ENCODE measurements around the gene PSME3.

Gene PSME3

GRCh38 chr17:42832934-42833766 is at the start of gene PSME3:
PSME3 (plus strand) TSS chr17:42833397; CDS start chr17:42833632, 235 bp downstream.
- in situ Hi-C loops (cut with MboI; ENCODE audit: low sequenced_read_pairs) = loop anchor here (5.0 kb wide), 1 partner anchor 94 kb away; no protein-coding TSS in a partner anchor

- in situ Hi-C loops (cut with MboI; ENCODE audit: low sequenced_read_pairs) = no loop called here
Measured at GRCh38 chr17:42783791-42784138, 49.4 kb upstream of the PSME3 start.

DNA sequence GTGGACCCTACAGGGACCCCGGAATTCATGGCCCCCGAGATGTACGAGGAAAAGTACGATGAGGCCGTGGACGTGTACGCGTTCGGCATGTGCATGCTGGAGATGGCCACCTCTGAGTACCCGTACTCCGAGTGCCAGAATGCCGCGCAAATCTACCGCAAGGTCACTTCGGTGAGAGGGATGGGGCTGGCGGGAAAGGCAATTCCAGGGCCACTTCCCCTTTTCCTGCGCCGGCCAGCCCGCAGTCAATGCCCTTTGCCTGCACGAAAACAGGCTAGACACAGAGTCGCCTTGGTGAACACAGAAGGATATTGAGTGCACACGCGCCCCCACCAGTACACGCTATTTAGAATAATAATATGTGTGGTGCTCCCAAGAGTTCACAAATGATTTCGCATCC is 48.8 kb upstream of the PSME3 start:
- in situ Hi-C loops (cut with MboI; ENCODE audit: low sequenced_read_pairs) = no loop called here

DNA sequence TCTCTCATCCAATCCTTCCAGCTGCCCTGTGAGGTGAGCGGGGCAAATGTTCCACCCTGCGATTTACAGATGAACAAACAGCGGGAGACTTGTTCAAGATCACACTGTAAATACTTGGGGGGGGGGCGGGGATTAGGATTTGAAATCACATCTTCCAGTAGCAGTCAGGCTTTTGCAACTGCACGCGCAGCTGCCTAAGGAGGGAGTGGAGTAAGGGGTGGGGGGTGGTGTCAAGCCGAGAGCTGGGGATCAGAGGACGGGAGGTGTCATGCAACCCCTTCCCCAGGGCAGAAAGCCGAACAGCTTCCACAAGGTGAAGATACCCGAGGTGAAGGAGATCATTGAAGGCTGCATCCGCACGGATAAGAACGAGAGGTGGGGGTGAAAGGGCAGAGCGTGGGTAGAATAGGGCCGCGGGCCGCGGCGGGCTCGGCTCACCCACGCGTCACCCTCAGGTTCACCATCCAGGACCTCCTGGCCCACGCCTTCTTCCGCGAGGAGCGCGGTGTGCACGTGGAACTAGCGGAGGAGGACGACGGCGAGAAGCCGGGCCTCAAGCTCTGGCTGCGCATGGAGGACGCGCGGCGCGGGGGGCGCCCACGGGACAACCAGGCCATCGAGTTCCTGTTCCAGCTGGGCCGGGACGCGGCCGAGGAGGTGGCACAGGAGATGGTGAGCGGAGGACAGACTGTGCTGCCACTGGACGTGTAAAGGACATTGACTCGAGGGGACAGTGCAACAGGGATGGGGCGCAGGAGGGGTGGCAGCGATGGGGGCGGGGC is 48.2 kb upstream of the PSME3 start:
- in situ Hi-C loops (cut with MboI; ENCODE audit: low sequenced_read_pairs) = no loop called here

DNA sequence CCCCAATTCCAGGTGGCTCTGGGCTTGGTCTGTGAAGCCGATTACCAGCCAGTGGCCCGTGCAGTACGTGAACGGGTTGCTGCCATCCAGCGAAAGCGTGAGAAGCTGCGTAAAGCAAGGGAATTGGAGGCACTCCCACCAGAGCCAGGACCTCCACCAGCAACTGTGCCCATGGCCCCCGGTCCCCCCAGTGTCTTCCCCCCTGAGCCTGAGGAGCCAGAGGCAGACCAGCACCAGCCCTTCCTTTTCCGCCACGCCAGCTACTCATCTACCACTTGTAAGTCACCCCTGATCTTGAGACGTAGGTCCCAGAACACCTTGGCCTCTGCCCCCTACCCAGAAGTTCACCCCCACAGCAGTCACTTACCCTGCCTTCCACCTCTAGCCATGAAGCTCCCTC is 45.9 kb upstream of the PSME3 start:
- in situ Hi-C loops (cut with MboI; ENCODE audit: low sequenced_read_pairs) = no loop called here

DNA sequence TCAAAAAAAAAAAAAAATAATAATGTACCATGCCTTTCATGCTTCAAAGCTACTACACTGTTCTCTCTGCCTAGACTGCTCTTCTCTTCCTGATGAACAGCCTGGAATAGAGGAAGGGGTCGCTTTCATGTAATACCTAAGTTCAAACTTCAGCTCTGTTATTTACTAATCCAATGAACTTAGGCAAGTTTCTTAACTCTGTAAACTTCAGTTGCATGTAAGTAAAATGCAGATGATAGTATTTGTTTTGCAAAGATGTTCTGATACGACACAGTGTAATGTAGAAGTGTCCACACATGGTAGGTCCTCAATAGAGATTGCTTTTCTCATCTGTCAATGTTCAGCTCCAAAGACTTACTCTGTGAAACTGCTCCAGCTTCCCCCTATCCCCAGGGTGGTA is 41.2 kb upstream of the PSME3 start:
- in situ Hi-C loops (cut with MboI; ENCODE audit: low sequenced_read_pairs) = no loop called here

DNA sequence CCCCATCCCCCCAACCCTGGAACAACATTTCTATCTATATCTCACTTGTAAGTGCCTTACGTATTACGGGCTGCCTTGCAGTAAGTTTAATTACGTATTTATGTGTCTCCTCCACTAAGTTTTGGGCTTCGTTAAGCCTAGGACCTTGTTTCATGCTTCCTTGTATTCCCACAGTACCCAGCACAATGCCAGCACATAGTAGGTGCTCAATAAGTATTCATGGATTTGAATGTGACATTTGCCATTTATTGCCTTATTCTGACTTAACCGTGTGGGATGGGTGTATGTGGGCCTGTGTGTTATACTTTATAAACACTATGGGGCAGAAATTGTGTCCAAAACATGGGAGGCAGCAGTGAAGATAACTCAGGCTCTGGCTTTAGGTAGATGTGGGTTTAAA is 40.7 kb upstream of the PSME3 start:
- in situ Hi-C loops (cut with MboI; ENCODE audit: low sequenced_read_pairs) = no loop called here

GRCh38 chr17:42795061-42795460 is 38.1 kb upstream of the PSME3 start:
- in situ Hi-C loops (cut with MboI; ENCODE audit: low sequenced_read_pairs) = no loop called here

DNA sequence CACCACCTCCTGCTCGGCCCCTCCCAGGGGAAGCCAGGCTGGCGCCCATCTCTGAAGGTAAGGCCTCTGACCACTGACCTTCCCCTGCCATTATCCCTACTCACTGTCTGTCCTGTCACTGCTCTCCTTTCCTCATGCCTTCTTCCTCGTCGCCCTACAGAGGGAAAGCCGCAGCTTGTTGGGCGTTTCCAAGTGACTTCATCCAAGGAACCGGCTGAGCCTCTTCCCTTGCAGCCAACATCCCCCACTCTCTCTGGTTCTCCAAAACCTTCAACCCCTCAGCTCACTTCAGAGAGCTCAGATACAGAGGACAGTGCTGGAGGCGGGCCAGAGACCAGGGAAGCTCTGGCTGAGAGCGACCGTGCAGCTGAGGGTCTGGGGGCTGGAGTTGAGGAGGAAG is 37.7 kb upstream of the PSME3 start:
- in situ Hi-C loops (cut with MboI; ENCODE audit: low sequenced_read_pairs) = no loop called here

DNA sequence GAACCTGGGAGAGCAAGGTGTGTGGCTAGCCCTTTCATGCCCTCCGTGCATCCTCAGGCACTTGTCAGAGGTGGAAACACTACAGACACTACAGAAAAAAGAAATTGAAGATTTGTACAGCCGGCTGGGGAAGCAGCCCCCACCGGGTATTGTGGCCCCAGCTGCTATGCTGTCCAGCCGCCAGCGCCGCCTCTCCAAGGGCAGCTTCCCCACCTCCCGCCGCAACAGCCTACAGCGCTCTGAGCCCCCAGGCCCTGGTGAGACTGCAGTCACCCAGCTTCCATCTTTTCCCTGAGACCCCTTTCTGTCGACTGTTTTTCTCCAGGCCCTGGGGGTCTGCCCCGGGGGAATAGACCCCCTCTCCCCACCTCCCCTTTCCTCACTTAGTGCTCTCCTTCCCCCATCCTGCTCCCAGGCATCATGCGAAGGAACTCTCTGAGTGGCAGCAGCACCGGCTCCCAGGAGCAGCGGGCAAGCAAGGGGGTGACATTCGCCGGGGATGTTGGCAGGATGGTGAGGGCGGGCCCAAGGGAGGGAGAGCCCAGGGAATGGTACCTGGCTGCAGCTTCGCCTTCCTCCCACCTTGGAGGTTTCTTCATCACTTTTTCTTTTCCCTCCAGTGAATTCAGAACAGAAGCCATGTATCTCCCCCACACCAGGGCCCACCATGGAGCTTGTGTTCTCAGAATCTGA is 37.0 kb upstream of the PSME3 start:
- in situ Hi-C loops (cut with MboI; ENCODE audit: low sequenced_read_pairs) = no loop called here

DNA sequence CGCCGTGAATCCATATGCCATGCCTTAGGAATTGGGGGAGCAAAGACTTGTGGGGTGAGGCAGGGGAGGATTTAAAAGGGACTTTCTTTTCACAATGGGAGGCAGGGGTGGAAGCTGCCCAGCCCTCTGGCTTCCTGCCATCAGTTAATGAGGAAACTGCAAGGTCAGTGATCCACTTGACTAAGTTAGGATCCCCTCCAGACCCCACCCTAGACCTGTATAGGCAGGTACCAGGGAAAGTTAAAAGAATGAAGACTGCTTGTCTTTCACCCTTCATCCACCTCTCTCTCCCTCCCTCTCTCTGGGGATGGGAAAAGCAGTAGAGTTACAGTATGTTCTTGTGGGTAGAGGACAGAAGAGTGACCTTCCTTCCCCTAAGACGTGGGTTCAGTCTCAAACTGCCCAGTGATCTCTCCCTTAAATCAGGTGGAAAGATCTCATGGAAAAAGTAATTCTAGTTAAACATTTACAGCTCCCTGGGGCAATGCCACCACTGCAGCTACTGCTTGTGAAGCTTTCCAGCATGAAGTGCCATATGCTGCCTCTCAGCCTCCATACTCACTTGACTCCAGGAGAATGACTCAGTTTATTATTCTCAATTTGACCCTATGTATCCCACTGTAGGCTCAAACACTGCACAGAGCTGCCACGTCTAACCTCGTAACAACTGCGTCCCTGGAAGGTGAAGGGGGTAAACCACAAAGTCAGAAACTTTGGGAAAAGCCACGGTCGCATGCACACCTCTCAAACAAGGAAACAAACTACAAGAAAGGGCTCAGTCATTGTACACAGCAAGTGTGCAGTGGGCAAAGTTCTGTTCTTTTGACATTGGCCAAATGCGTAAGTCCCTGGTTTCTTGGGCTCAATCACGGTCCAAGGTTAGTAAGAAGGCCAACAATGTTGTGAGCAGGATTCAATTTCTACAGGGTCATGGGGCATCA is 35.9 kb upstream of the PSME3 start:
- in situ Hi-C loops (cut with MboI; ENCODE audit: low sequenced_read_pairs) = no loop called here

DNA sequence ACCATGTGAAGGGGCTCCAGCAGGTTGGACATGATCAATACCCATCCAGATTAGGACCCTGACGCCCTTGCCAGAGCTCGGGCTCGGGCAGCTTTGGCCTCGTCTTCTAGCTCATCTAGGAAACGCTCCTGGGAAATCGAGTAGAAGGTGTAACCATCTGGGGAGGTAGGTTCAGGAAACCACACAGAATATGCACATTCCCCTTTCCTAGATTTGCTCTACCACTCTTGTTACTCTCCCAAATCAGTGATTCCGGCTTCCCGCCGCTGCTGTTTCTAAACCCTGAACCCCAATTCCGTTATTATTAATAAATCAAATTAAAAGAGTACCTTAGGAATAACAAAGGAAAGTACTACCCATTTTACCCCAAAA is 35.2 kb upstream of the PSME3 start:
- in situ Hi-C loops (cut with MboI; ENCODE audit: low sequenced_read_pairs) = no loop called here

DNA sequence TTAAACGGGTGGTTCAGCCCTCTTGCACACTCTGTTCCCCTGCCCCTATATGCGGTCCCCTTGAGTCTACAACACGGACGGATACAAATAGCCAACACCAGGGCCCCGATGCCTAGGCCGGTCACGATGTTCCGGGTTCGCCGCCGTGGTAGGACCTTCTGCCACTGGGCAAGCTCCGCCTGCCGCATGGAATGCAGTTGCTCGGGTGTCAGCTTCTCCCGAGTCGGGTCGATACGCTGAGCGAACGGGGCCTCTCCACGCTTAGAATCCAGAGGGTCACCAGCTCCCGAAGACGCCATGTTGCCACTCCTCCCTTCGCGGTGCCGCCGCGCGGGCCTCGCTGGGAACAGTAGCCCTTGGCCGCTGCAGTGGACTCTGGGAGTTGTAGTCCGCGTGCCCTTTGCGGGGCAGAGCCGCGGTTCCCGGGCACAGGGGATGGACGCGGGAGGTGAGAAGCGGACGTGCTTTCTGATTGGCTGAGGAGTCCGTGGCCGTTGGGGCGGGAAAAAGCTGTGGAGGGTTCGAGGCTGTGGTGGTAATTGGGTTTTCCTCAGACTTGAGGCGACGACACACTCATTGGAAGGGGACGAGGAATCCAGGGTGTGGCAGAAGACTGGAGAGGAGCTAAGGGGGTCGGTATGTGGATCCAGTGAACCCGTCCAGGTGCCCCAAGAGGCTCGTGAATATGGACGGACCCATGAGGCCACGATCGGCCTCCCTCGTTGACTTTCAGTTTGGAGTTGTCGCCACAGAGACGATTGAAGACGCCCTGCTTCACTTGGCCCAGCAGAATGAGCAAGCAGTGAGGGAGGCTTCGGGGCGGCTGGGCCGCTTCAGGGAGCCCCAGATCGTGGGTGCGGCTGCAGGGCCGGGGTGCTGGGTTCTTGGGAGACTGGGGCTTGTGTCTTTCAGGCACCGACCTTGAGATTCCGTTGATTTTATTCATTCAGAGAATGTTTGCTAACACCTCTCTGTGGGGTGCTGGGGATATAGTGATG is 34.5 kb upstream of the PSME3 start, which contains the start of the genes CNTD1 and COA3:
CNTD1 (plus strand) TSS at position 479 of the 998 bp plus-strand sequence; CDS start at position 686, 207 bp downstream.
COA3 (minus strand) TSS at position 322 of the 998 bp plus-strand sequence; CDS start at position 299, 23 bp downstream.
- in situ Hi-C loops (cut with MboI; ENCODE audit: low sequenced_read_pairs) = no loop called here

- in situ Hi-C loops (cut with MboI; ENCODE audit: low sequenced_read_pairs) = no loop called here
Measured at GRCh38 chr17:42803074-42803883, 29.9 kb upstream of the PSME3 start.

DNA sequence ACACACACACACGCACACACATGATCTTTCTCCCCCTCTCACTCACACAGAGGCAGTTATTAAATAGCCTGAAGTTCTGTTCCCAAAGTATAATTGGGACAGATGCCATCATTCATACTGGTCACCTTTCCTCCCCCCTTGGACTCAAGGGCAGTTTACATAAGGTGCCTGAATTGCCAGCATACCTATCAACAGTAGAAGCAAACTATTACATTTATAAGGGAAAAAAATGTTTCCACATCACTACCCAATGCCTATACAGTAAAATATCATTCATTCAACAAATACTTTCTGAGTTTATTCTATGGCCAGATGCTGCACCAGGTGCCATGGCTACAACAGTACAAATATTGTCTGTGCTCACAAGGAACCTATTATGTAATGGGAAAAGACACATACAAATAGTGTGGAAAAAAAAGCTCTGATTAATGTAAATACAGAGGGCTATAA is 28.3 kb upstream of the PSME3 start:
- in situ Hi-C loops (cut with MboI; ENCODE audit: low sequenced_read_pairs) = no loop called here

- in situ Hi-C loops (cut with MboI; ENCODE audit: low sequenced_read_pairs) = no loop called here
Measured at GRCh38 chr17:42806249-42806648, 26.9 kb upstream of the PSME3 start.

- in situ Hi-C loops (cut with MboI; ENCODE audit: low sequenced_read_pairs) = no loop called here
Measured at GRCh38 chr17:42809250-42809649, 23.9 kb upstream of the PSME3 start.
